Neural progenitor cell (in vitro differentiated cells): ENCODE results near the gene FGFR4. TPM values are rescaled to one million over a fixed set of nuclear protein-coding genes. Genes with fewer than 3 reads are reported as not detected.

Experiments used
- DNase-seq: peaks from one replicate; pipeline ENCODE4 v3.0.0-alpha.2; 2016; ENCODE audit warnings: low spot score
- H2AFZ ChIP-seq: fragments of 200-600 bp; sonication (generic); replicated peaks from 2 replicates; pipeline ENCODE4 v1.6.1; 2016; ENCODE audit warnings: antibody characterized with exemption
- H3F3A ChIP-seq: fragments of 200-600 bp; sonication (generic); 2 replicates; pipeline ENCODE4 v1.6.1; 2016; ENCODE audit warnings: antibody characterized with exemption, low read depth
- H3K27ac ChIP-seq: fragments of 200-600 bp; sonication (generic); 2 replicates; pipeline ENCODE4 v1.5.1; 2016; ENCODE audit warnings: mild to moderate bottlenecking
- H3K27me3 ChIP-seq: fragments of 200-600 bp; sonication (generic); 2 replicates; pipeline ENCODE4 v1.6.1; 2016; ENCODE audit warnings: mild to moderate bottlenecking, moderate library complexity
- H3K36me3 ChIP-seq: fragments of 200-600 bp; sonication (generic); 2 replicates; pipeline ENCODE4 v1.5.1; 2016
- H3K4me1 ChIP-seq: fragments of 200-600 bp; sonication (generic); 2 replicates; pipeline ENCODE4 v1.6.1; 2016; ENCODE audit warnings: mixed run types
- H3K4me2 ChIP-seq: fragments of 200-600 bp; sonication (generic); 2 replicates; pipeline ENCODE4 v1.6.1; 2016
- H3K4me3 ChIP-seq: fragments of 200-600 bp; sonication (generic); 2 replicates; pipeline ENCODE4 v1.5.1; 2016
- H3K79me2 ChIP-seq: fragments of 200-600 bp; sonication (generic); 2 replicates; pipeline ENCODE4 v1.6.1; 2016; ENCODE audit warnings: low read depth
- H3K9ac ChIP-seq: fragments of 200-600 bp; sonication (generic); 2 replicates; pipeline ENCODE4 v1.6.1; 2016
- H3K9me3 ChIP-seq: fragments of 200-600 bp; sonication (generic); 2 replicates; pipeline ENCODE4 v1.5.1; 2016; ENCODE audit warnings: low read depth
- H4K20me1 ChIP-seq: fragments of 200-600 bp; sonication (generic); 2 replicates; pipeline ENCODE4 v1.6.1; 2016; ENCODE audit warnings: low read depth
- H3K27ac Mint-ChIP-seq: 3 replicates; pipeline ENCODE4 v1.8.0; 2021; ENCODE audit warnings: mixed read lengths
- H3K27me3 Mint-ChIP-seq: 2 replicates; pipeline ENCODE4 v1.8.0; 2022; ENCODE audit warnings: low read depth, mild to moderate bottlenecking, inconsistent platforms, moderate library complexity, mixed read lengths; ENCODE audit not compliant: insufficient read depth
- H3K36me3 Mint-ChIP-seq: 3 replicates; pipeline ENCODE4 v1.8.0; 2021; ENCODE audit warnings: mixed read lengths
- H3K4me1 Mint-ChIP-seq: 3 replicates; pipeline ENCODE4 v1.8.0; 2021; ENCODE audit warnings: mixed read lengths
- H3K4me3 Mint-ChIP-seq: 3 replicates; pipeline ENCODE4 v1.8.0; 2021; ENCODE audit warnings: mild to moderate bottlenecking, moderate library complexity, mixed read lengths
- H3K9me3 Mint-ChIP-seq: 3 replicates; pipeline ENCODE4 v1.8.0; 2020; ENCODE audit warnings: mixed read lengths
- CTCF ChIP-seq: fragments of 200-600 bp; sonication (generic); IDR thresholded peaks from 2 replicates; pipeline ENCODE4 v1.5.1; 2017; ENCODE audit warnings: antibody characterized with exemption, mild to moderate bottlenecking
- EZH2 ChIP-seq: fragments of 200-600 bp; sonication (generic); IDR thresholded peaks from 2 replicates; pipeline ENCODE4 v1.6.1; 2017; ENCODE audit warnings: antibody characterized with exemption, mild to moderate bottlenecking, moderate library complexity
- EZH2phosphoT487 ChIP-seq: fragments of 200-600 bp; sonication (generic); IDR thresholded peaks from 2 replicates; pipeline ENCODE4 v1.6.1; 2017; ENCODE audit warnings: antibody characterized with exemption
- total RNA-seq: library from RNA; depleted of rRNA; stranded (reverse); fragments of >200 nt; gene quantifications from 2 replicates; pipeline ENCODE4 v1.2.3, GENCODE V29; 2015; ENCODE audit warnings: low replicate concordance

The FGFR4 gene
- total RNA-seq, 1 donor from 2014 or later: 8.2 TPM

- H3K9me3 Mint-ChIP-seq: no peaks in the 10 kb centered on the region
- no peak overlapping the region for H3K9ac ChIP-seq
- no peak overlapping the region for H2AFZ ChIP-seq
- no peaks in the 10 kb centered on the region for H3K4me1 Mint-ChIP-seq
- no peak overlapping the region for H3K27ac Mint-ChIP-seq
- no peak overlapping the region for H3K4me2 ChIP-seq
- no peak overlapping the region for H3K4me3 ChIP-seq
- no peak overlapping the region for H3K4me3 Mint-ChIP-seq
- peaks cover 23% of the 10 kb centered on the region for H4K20me1 ChIP-seq
- no peaks in the 10 kb centered on the region for H3K9me3 ChIP-seq
- H3K27ac ChIP-seq: no peak overlapping the region
- no peaks in the 10 kb centered on the region for H3K4me1 ChIP-seq
- DNase-seq: no peak
- peaks cover 19% of the 10 kb centered on the region for H3K79me2 ChIP-seq
- H3F3A ChIP-seq: no peaks in the 10 kb centered on the region
- peaks cover 23% of the 10 kb centered on the region for H3K36me3 Mint-ChIP-seq
- H3K27me3 Mint-ChIP-seq: peaks cover 2% of the 10 kb centered on the region
- H3K36me3 ChIP-seq: peaks cover 4% of the 10 kb centered on the region
- TF ChIP-seq EZH2phosphoT487 (no peak), EZH2 (no peak), CTCF (no peak)
- H3K27me3 ChIP-seq: no peaks in the 10 kb centered on the region
These were observed 44.8 kb upstream of the FGFR4 start for GRCh38 chr5:177041936-177042335.

- Mint-ChIP-seq H3K9me3 (no peaks in the 10 kb centered on the region), H3K4me1 (no peaks in the 10 kb centered on the region), H3K36me3 (peaks cover 26% of the 10 kb centered on the region), H3K4me3 (no peak overlapping the region), H3K27ac (no peak overlapping the region), H3K27me3 (peaks cover 2% of the 10 kb centered on the region)
- Histone ChIP-seq H3K9me3 (no peaks in the 10 kb centered on the region), H3K4me2 (no peak overlapping the region), H3K4me1 (no peaks in the 10 kb centered on the region), H3K79me2 (peaks cover 13% of the 10 kb centered on the region), H4K20me1 (peaks cover 13% of the 10 kb centered on the region), H3K27ac (no peak overlapping the region), H3K36me3 (peaks cover 4% of the 10 kb centered on the region), H3K9ac (no peak overlapping the region), H2AFZ (no peak overlapping the region), H3K27me3 (no peaks in the 10 kb centered on the region), H3K4me3 (no peak overlapping the region), H3F3A (no peaks in the 10 kb centered on the region)
- no peak for DNase-seq
- TF ChIP-seq CTCF (no peak), EZH2 (no peak), EZH2phosphoT487 (no peak)
These were observed 43.6 kb upstream of the FGFR4 start for GRCh38 chr5:177043114-177043513.

GRCh38 chr5:177043958-177044357 lies 42.8 kb upstream of the FGFR4 start:
- peaks cover 4% of the 10 kb centered on the region for H3K36me3 ChIP-seq
- peaks cover 7% of the 10 kb centered on the region for H4K20me1 ChIP-seq
- no peaks in the 10 kb centered on the region for H3K4me1 Mint-ChIP-seq
- peaks cover 2% of the 10 kb centered on the region for H3K27me3 Mint-ChIP-seq
- H3K9me3 Mint-ChIP-seq: no peaks in the 10 kb centered on the region
- no peak overlapping the region for H3K4me3 Mint-ChIP-seq
- no peak for DNase-seq
- no peaks in the 10 kb centered on the region for H3K4me1 ChIP-seq
- H3K27me3 ChIP-seq: no peaks in the 10 kb centered on the region
- H3K9ac ChIP-seq: no peak overlapping the region
- H3K4me3 ChIP-seq: no peak overlapping the region
- no peak overlapping the region for H3K4me2 ChIP-seq
- no peaks in the 10 kb centered on the region for H3F3A ChIP-seq
- H2AFZ ChIP-seq: no peak overlapping the region
- peaks cover 7% of the 10 kb centered on the region for H3K79me2 ChIP-seq
- H3K9me3 ChIP-seq: no peaks in the 10 kb centered on the region
- H3K27ac ChIP-seq: no peak overlapping the region
- peaks cover 29% of the 10 kb centered on the region for H3K36me3 Mint-ChIP-seq
- H3K27ac Mint-ChIP-seq: no peak overlapping the region
- TF ChIP-seq CTCF: no peak
- TF ChIP-seq EZH2: no peak
- TF ChIP-seq EZH2phosphoT487: no peak
